Esophagus muscularis mucosa (tissue), 3 donors: Measurements from ENCODE around the gene DIP2C.

Source experiments
- POLR2AphosphoS5 ChIP-seq, 2 donors: sonication (generic); formaldehyde crosslinking; IDR thresholded peaks; one replicate each; pipeline ENCODE4 v1.6.1; 2017; ENCODE audit warnings: antibody characterized with exemption in 2 of 2
- TF ChIP-seq, protein P1 (sequence below), 3 experiments: fragments of 200-600 bp in 2 of 3; fragments of 450-650 bp in 1 of 3; sonication (generic) in 2 of 3; IDR thresholded peaks; one replicate each; pipeline ENCODE4 v1.5.1; 2017 to 2019; ENCODE audit warnings: antibody characterized with exemption in 3 of 3, mild to moderate bottlenecking in 2 of 3, moderate library complexity in 1 of 3

GRCh38 chr10:486666-487322 is 202.7 kb downstream of the DIP2C start:
- TF ChIP-seq POLR2AphosphoS5 (IDR thresholded peaks at IDR 0.05) = no peak
- TF ChIP-seq, protein P1, sequence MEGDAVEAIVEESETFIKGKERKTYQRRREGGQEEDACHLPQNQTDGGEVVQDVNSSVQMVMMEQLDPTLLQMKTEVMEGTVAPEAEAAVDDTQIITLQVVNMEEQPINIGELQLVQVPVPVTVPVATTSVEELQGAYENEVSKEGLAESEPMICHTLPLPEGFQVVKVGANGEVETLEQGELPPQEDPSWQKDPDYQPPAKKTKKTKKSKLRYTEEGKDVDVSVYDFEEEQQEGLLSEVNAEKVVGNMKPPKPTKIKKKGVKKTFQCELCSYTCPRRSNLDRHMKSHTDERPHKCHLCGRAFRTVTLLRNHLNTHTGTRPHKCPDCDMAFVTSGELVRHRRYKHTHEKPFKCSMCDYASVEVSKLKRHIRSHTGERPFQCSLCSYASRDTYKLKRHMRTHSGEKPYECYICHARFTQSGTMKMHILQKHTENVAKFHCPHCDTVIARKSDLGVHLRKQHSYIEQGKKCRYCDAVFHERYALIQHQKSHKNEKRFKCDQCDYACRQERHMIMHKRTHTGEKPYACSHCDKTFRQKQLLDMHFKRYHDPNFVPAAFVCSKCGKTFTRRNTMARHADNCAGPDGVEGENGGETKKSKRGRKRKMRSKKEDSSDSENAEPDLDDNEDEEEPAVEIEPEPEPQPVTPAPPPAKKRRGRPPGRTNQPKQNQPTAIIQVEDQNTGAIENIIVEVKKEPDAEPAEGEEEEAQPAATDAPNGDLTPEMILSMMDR (IDR thresholded peaks at IDR 0.05) = no peak
